Parathyroid adenoma (tissue), 2 donors: ENCODE measurements around the gene THSD4.
A peak's percentile ranks its signal among the peaks of the same experiment; 100 is the strongest.

Experiments
- H2AFZ ChIP-seq: fragments of 300-600 bp; sonication (generic); one replicate; pipeline ENCODE4 v1.7.0; 2017; ENCODE audit warnings: antibody characterized with exemption, mild to moderate bottlenecking
- H3K27ac ChIP-seq: fragments of 300-600 bp; sonication (generic); one replicate; pipeline ENCODE4 v1.7.0; 2017
- H3K27me3 ChIP-seq: fragments of 300-600 bp; sonication (generic); one replicate; pipeline ENCODE4 v1.7.0; 2017; ENCODE audit warnings: low read length; ENCODE audit not compliant: control insufficient read depth, insufficient read depth
- H3K36me3 ChIP-seq: fragments of 300-600 bp; sonication (generic); one replicate; pipeline ENCODE4 v1.7.0; 2017; ENCODE audit warnings: low read length; ENCODE audit not compliant: control insufficient read depth, insufficient read depth
- H3K4me1 ChIP-seq: fragments of 300-600 bp; sonication (generic); one replicate; pipeline ENCODE4 v1.7.0; 2017; ENCODE audit warnings: control low read depth
- H3K4me2 ChIP-seq: fragments of 300-600 bp; sonication (generic); one replicate; pipeline ENCODE4 v1.7.0; 2017; ENCODE audit warnings: low read length
- H3K4me3 ChIP-seq: fragments of 300-600 bp; sonication (generic); one replicate; pipeline ENCODE4 v1.7.0; 2017; ENCODE audit warnings: low read depth, low read length
- H3K79me2 ChIP-seq: fragments of 300-600 bp; sonication (generic); one replicate; pipeline ENCODE4 v1.7.0; 2017; ENCODE audit warnings: control low read depth
- H3K9ac ChIP-seq: fragments of 300-600 bp; sonication (generic); one replicate; pipeline ENCODE4 v1.7.0; 2017; ENCODE audit warnings: mild to moderate bottlenecking
- H3K9me3 ChIP-seq: fragments of 300-600 bp; sonication (generic); one replicate; pipeline ENCODE4 v1.7.0; 2017; ENCODE audit warnings: low read length; ENCODE audit not compliant: control insufficient read depth
- CTCF ChIP-seq: fragments of 300-600 bp; sonication (generic); IDR thresholded peaks from one replicate; pipeline ENCODE4 v1.7.0; 2017; ENCODE audit warnings: antibody characterized with exemption, mild to moderate bottlenecking
- donor health status: primary hyperparathyroidism.

Gene THSD4

DNA sequence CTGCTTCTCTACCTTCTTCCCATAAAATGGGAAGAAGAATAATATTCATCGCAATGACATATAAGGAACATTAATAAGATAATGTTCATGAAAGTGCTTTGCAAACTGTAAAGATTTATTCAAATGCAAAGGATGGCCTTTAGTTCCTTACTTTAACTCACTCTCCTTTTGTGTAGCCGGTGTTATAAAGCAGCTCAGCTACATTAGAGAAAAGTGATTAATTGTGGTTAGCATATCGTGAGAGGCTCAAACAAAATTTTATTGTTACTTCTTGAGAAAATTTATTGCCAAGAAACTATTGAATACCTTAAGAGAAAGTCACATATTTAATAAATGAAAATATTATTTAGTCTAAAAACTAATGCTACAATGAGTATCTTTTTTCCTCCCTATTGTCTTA, 444.3 kb downstream of the THSD4 start:
- no peaks in the 10 kb centered on the region for H3K79me2 ChIP-seq
- H3K4me1 ChIP-seq = no peaks in the 10 kb centered on the region
- no peak for TF ChIP-seq CTCF
- H3K36me3 ChIP-seq = no peaks in the 10 kb centered on the region
- H3K9me3 ChIP-seq = no peaks in the 10 kb centered on the region
- H2AFZ ChIP-seq = no peak overlapping the region
- H3K27me3 ChIP-seq = no peaks in the 10 kb centered on the region
- H3K27ac ChIP-seq = peak overlapping the region; percentile 33
- H3K4me3 ChIP-seq = no peak overlapping the region
- H3K9ac ChIP-seq = no peak overlapping the region
- H3K4me2 ChIP-seq = no peak overlapping the region

DNA sequence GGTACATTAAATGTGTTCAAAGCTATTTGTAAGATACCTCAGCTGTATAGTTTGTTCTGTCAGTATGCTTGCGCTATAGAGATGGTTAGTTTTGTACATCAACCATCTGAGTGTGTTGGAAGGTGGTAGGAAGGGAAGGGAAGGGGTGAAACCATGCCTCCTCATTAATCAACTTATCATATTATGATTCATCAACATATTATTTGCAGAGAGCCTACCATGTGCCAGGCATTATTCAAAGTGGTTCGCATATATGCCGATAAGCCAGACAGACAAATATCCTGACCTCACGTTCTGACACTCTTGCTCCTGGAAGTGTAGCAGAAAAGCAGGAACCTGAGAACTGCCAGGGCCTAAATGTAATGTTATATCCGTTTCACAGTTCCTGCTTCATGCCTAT, 447.0 kb downstream of the THSD4 start:
- peaks cover 3% of the 10 kb centered on the region for H3K4me1 ChIP-seq
- no peak overlapping the region for H3K4me3 ChIP-seq
- H3K27ac ChIP-seq = no peak overlapping the region
- no peaks in the 10 kb centered on the region for H3K36me3 ChIP-seq
- no peak overlapping the region for H3K9ac ChIP-seq
- no peaks in the 10 kb centered on the region for H3K9me3 ChIP-seq
- TF ChIP-seq CTCF = no peak
- H3K79me2 ChIP-seq = no peaks in the 10 kb centered on the region
- H3K27me3 ChIP-seq = no peaks in the 10 kb centered on the region
- H2AFZ ChIP-seq = no peak overlapping the region
- H3K4me2 ChIP-seq = no peak overlapping the region

- no peak overlapping the region for H3K9ac ChIP-seq
Observed at GRCh38 chr15:71564217-71564616, 448.9 kb downstream of the THSD4 start.

GRCh38 chr15:71565006-71565405, 449.7 kb downstream of the THSD4 start:
- H3K9me3 ChIP-seq = no peaks in the 10 kb centered on the region
- no peak overlapping the region for H3K4me2 ChIP-seq
- no peak overlapping the region for H3K4me3 ChIP-seq
- no peaks in the 10 kb centered on the region for H3K36me3 ChIP-seq
- H2AFZ ChIP-seq = no peak overlapping the region
- peaks cover 6% of the 10 kb centered on the region for H3K4me1 ChIP-seq
- no peak for TF ChIP-seq CTCF
- H3K27ac ChIP-seq = no peak overlapping the region
- H3K27me3 ChIP-seq = no peaks in the 10 kb centered on the region
- H3K79me2 ChIP-seq = no peaks in the 10 kb centered on the region
- H3K9ac ChIP-seq = no peak overlapping the region

More at GRCh38 chr15:71564217-71564616, 448.9 kb downstream of the THSD4 start:
- no peaks in the 10 kb centered on the region for H3K36me3 ChIP-seq
- no peak overlapping the region for H2AFZ ChIP-seq
- H3K4me2 ChIP-seq = no peak overlapping the region
- no peaks in the 10 kb centered on the region for H3K79me2 ChIP-seq
- no peaks in the 10 kb centered on the region for H3K9me3 ChIP-seq
- H3K4me1 ChIP-seq = peaks cover 6% of the 10 kb centered on the region
- TF ChIP-seq CTCF = no peak
- no peaks in the 10 kb centered on the region for H3K27me3 ChIP-seq
- H3K4me3 ChIP-seq = no peak overlapping the region
- H3K27ac ChIP-seq = no peak overlapping the region

DNA sequence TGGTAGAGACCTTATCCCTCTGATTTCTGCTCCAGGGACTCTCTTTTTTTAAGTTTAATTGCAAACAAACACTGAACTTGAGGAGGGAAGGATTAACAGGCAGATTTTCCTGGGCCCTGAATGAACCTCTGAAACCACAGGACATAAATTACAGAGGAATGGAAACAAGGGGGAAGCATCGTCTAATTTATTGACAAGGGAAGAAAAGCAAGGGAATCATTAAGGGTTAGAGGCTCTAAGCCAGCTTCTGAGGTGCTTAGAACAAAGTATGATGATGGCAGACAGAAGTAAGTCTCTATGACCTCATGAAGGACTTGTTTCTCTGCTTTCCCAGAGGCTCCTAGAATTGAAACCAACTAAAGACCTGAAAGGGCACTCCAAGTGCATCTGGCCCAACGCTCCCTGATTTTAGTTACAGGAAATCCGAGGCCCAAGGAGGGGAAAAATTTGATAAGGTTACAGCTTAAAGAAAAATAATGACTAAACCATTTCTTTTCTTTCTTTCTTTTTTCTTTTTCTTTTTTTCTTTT, 450.4 kb downstream of the THSD4 start:
- Histone ChIP-seq H3K79me2 (no peaks in the 10 kb centered on the region), H2AFZ (peak overlapping the region; percentile 0), H3K9ac (no peak overlapping the region), H3K4me3 (no peak overlapping the region), H3K4me2 (no peak overlapping the region), H3K27ac (no peak overlapping the region), H3K36me3 (no peaks in the 10 kb centered on the region), H3K27me3 (no peaks in the 10 kb centered on the region), H3K9me3 (no peaks in the 10 kb centered on the region), H3K4me1 (peaks cover 6% of the 10 kb centered on the region)
- TF ChIP-seq CTCF = no peak
